ENCODE measurements around the gene CNPY1.
"Not testable (repeated sequence)": the region's sequence is repeated elsewhere in the genome, so short reads cannot be mapped to it uniquely, and the experiment has no call there.

DNA sequence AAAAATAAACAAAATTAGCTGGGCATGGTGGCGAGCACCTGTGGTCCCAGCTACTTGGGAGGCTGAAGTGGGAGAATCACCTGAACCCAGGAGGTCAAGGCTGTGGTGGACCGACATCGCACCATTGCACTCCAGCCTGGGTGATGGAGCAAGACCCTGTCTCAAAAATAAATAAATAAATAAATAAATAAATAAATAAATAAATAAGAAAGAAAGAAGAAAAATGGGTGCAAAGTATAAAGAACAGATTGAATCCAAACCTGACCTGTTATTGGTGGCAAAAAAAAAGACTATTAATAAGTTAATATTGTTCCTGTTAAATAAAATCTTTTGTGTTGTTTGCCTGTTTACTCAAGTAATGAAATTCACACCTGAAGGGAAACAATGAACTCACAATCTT lies 27.0 kb downstream of the CNPY1 start:
- not testable (repeated sequence) for TF ChIP-seq CTCF (IDR thresholded peaks at IDR 0.05; ENCODE audit: low read length); EZH2 (IDR thresholded peaks at IDR 0.05; ENCODE audit: borderline replicate concordance, low read length)

All from OCI-LY1 (cell line).